Measurements from ENCODE around the gene FLYWCH2. TPM values are rescaled to one million over a fixed set of nuclear protein-coding genes. Genes with fewer than 3 reads are reported as not detected.

Gene FLYWCH2
- total RNA-seq, 1 experiment from 2014 or later, result 23.9 TPM

Other genes starting within 250 kb of the FLYWCH2 start
- gene KCTD5, start 200.7 kb upstream of the FLYWCH2 start, total RNA-seq (2021), result 33.1 and 35.6 TPM in 2 replicates
- 1.3 and 3.0 TPM in 2 replicates for gene PRSS27, start 163.0 kb upstream of the FLYWCH2 start, total RNA-seq (2021)
- 642 and 651 TPM in 2 replicates for gene SRRM2, start 130.6 kb upstream of the FLYWCH2 start, total RNA-seq (2021)
- gene ELOB, start 105.9 kb upstream of the FLYWCH2 start, total RNA-seq (2021), result 188 and 206 TPM in 2 replicates
- not detected in 2 replicates for gene PRSS33, start 95.7 kb upstream of the FLYWCH2 start, total RNA-seq (2021)
- gene PRSS41, start 84.7 kb upstream of the FLYWCH2 start, total RNA-seq (2021), result not detected in 2 replicates
- gene PRSS21, start 66.0 kb upstream of the FLYWCH2 start, total RNA-seq (2021), result not detected in 2 replicates
- not detected in 2 replicates for gene ZG16B, start 52.9 kb upstream of the FLYWCH2 start, total RNA-seq (2021)
- not detected in 2 replicates for gene PRSS22, start 25.0 kb upstream of the FLYWCH2 start, total RNA-seq (2021)
- gene FLYWCH1, start 28.7 kb downstream of the FLYWCH2 start, total RNA-seq (2021), result 46.8 and 47.0 TPM in 2 replicates
- 0.49 and 1.6 TPM in 2 replicates for gene KREMEN2, start 81.1 kb downstream of the FLYWCH2 start, total RNA-seq (2021)
- 46.5 and 49.7 TPM in 2 replicates for gene PAQR4, start 86.1 kb downstream of the FLYWCH2 start, total RNA-seq (2021)
- gene PKMYT1, start 97.2 kb downstream of the FLYWCH2 start, total RNA-seq (2021), result 120 and 128 TPM in 2 replicates
- not detected in 2 replicates for gene CLDN9, start 129.7 kb downstream of the FLYWCH2 start, total RNA-seq (2021)
- 0.21 and 0.31 TPM in 2 replicates for gene CLDN6, start 135.0 kb downstream of the FLYWCH2 start, total RNA-seq (2021)
- gene TNFRSF12A, start 137.2 kb downstream of the FLYWCH2 start, total RNA-seq (2021), result 23.7 and 39.5 TPM in 2 replicates
- 46.6 and 51.4 TPM in 2 replicates for gene HCFC1R1, start 140.7 kb downstream of the FLYWCH2 start, total RNA-seq (2021)
- gene THOC6, start 140.8 kb downstream of the FLYWCH2 start, total RNA-seq (2021), result 52.5 and 59.3 TPM in 2 replicates
- gene BICDL2, start 153.7 kb downstream of the FLYWCH2 start, total RNA-seq (2021), result not detected in 2 replicates
- 0.80 and 1.3 TPM in 2 replicates for gene MMP25, start 163.3 kb downstream of the FLYWCH2 start, total RNA-seq (2021)
- 4.5 and 7.7 TPM in 2 replicates for gene IL32, start 182.4 kb downstream of the FLYWCH2 start, total RNA-seq (2021)
- gene ZSCAN10, start 216.1 kb downstream of the FLYWCH2 start, total RNA-seq (2021), result not detected in 2 replicates
- gene ZNF205, start 229.4 kb downstream of the FLYWCH2 start, total RNA-seq (2021), result 16.8 and 19.0 TPM in 2 replicates